ENCODE data around the gene DRAP1.

- no peak for TF ChIP-seq CTCF (IDR thresholded peaks at IDR 0.05)
- TF ChIP-seq POLR2A (IDR thresholded peaks at IDR 0.05) = no peak
Measured at GRCh38 chr11:65965986-65966762, 46.9 kb downstream of the DRAP1 start.
